Duodenal mucosa (tissue), 2 donors: ENCODE results near the gene RABAC1.

ENCODE experiments used
- H3K27ac ChIP-seq: one replicate; pipeline ENCODE4 v1.7.0; 2013; ENCODE audit warnings: low read depth, low read length
- H3K27me3 ChIP-seq, 2 donors: one replicate each; pipeline ENCODE4 v1.7.0; 2013; ENCODE audit warnings: low read length in 2 of 2, control low read depth in 1 of 2; ENCODE audit not compliant: insufficient read depth in 2 of 2, control insufficient read depth in 1 of 2
- H3K36me3 ChIP-seq, 2 donors: one replicate each; pipeline ENCODE4 v1.7.0; 2013; ENCODE audit warnings: low read length in 2 of 2, control low read depth in 1 of 2; ENCODE audit not compliant: insufficient read depth in 2 of 2, control insufficient read depth in 1 of 2
- H3K4me1 ChIP-seq, 2 donors: one replicate each; pipeline ENCODE4 v1.7.0; 2013; ENCODE audit warnings: low read length in 2 of 2, control low read depth in 1 of 2; ENCODE audit not compliant: insufficient read depth in 2 of 2, control insufficient read depth in 1 of 2
- H3K4me3 ChIP-seq, 2 donors: one replicate each; pipeline ENCODE4 v1.7.0; 2013; ENCODE audit warnings: low read length in 2 of 2, low read depth in 1 of 2
- H3K9ac ChIP-seq, 2 donors: one replicate each; pipeline ENCODE4 v1.7.0; 2013; ENCODE audit warnings: low read length in 2 of 2, low read depth in 1 of 2
- H3K9me3 ChIP-seq, 2 donors: one replicate each; pipeline ENCODE4 v1.7.0; 2013; ENCODE audit warnings: low read length in 2 of 2, control low read depth in 1 of 2; ENCODE audit not compliant: control insufficient read depth in 1 of 2

Gene RABAC1

GRCh38 chr19:41987141-41987860, 28.2 kb upstream of the RABAC1 start:
- Histone ChIP-seq H3K9ac (no peak overlapping the region), H3K36me3 (no peaks in the 10 kb centered on the region), H3K27me3 (no peaks in the 10 kb centered on the region), H3K9me3 (no peaks in the 10 kb centered on the region), H3K4me3 (no peak overlapping the region), H3K27ac (no peak overlapping the region), H3K4me1 (no peaks in the 10 kb centered on the region)

GRCh38 chr19:41984961-41985360, 25.8 kb upstream of the RABAC1 start:
- H3K9ac ChIP-seq: no peak overlapping the region
- no peaks in the 10 kb centered on the region for H3K9me3 ChIP-seq
- no peak overlapping the region for H3K27ac ChIP-seq
- H3K4me3 ChIP-seq: no peak overlapping the region
- no peaks in the 10 kb centered on the region for H3K4me1 ChIP-seq
- no peaks in the 10 kb centered on the region for H3K27me3 ChIP-seq
- H3K36me3 ChIP-seq: no peaks in the 10 kb centered on the region

GRCh38 chr19:41981724-41982123, 22.6 kb upstream of the RABAC1 start:
- H3K9ac ChIP-seq: no peak overlapping the region
- H3K9me3 ChIP-seq: no peaks in the 10 kb centered on the region

GRCh38 chr19:41978470-41978869, 19.3 kb upstream of the RABAC1 start:
- no peak overlapping the region for H3K9ac ChIP-seq

More at GRCh38 chr19:41981724-41982123, 22.6 kb upstream of the RABAC1 start:
- Histone ChIP-seq H3K4me1 (no peaks in the 10 kb centered on the region), H3K27me3 (no peaks in the 10 kb centered on the region), H3K36me3 (no peaks in the 10 kb centered on the region), H3K4me3 (no peak overlapping the region), H3K27ac (no peak overlapping the region)

GRCh38 chr19:41977916-41978315, 18.8 kb upstream of the RABAC1 start:
- Histone ChIP-seq H3K4me1 (no peaks in the 10 kb centered on the region), H3K36me3 (no peaks in the 10 kb centered on the region), H3K27ac (no peak overlapping the region), H3K9ac (no peak overlapping the region), H3K4me3 (no peak overlapping the region), H3K27me3 (no peaks in the 10 kb centered on the region), H3K9me3 (no peaks in the 10 kb centered on the region)

More at GRCh38 chr19:41978470-41978869, 19.3 kb upstream of the RABAC1 start:
- Histone ChIP-seq H3K36me3 (no peaks in the 10 kb centered on the region), H3K9me3 (no peaks in the 10 kb centered on the region), H3K27ac (no peak overlapping the region), H3K4me1 (no peaks in the 10 kb centered on the region), H3K27me3 (no peaks in the 10 kb centered on the region), H3K4me3 (no peak overlapping the region)

GRCh38 chr19:41974652-41975051, 15.5 kb upstream of the RABAC1 start:
- no peaks in the 10 kb centered on the region for H3K36me3 ChIP-seq
- H3K9ac ChIP-seq: no peak overlapping the region
- no peaks in the 10 kb centered on the region for H3K4me1 ChIP-seq
- no peak overlapping the region for H3K4me3 ChIP-seq
- no peaks in the 10 kb centered on the region for H3K9me3 ChIP-seq
- H3K27me3 ChIP-seq: no peaks in the 10 kb centered on the region
- H3K27ac ChIP-seq: no peak overlapping the region

- H3K9ac ChIP-seq: no peak overlapping the region
- no peaks in the 10 kb centered on the region for H3K9me3 ChIP-seq
- H3K27me3 ChIP-seq: no peaks in the 10 kb centered on the region
- no peak overlapping the region for H3K27ac ChIP-seq
- H3K36me3 ChIP-seq: no peaks in the 10 kb centered on the region
- no peak overlapping the region for H3K4me3 ChIP-seq
- H3K4me1 ChIP-seq: no peaks in the 10 kb centered on the region
Measured at GRCh38 chr19:41971363-41971762, 12.2 kb upstream of the RABAC1 start.

GRCh38 chr19:41969772-41970458, 10.8 kb upstream of the RABAC1 start:
- no peaks in the 10 kb centered on the region for H3K4me1 ChIP-seq
- no peaks in the 10 kb centered on the region for H3K36me3 ChIP-seq
- no peaks in the 10 kb centered on the region for H3K9me3 ChIP-seq
- H3K4me3 ChIP-seq: no peak overlapping the region
- no peaks in the 10 kb centered on the region for H3K27me3 ChIP-seq
- H3K27ac ChIP-seq: no peak overlapping the region
- H3K9ac ChIP-seq: no peak overlapping the region

GRCh38 chr19:41968751-41969595, 9.9 kb upstream of the RABAC1 start:
- Histone ChIP-seq H3K9me3 (no peaks in the 10 kb centered on the region), H3K27ac (no peak overlapping the region), H3K36me3 (no peaks in the 10 kb centered on the region), H3K27me3 (no peaks in the 10 kb centered on the region), H3K9ac (no peak overlapping the region), H3K4me3 (no peak overlapping the region), H3K4me1 (no peaks in the 10 kb centered on the region)
